ENCODE data around the gene RREB1. TPM values are rescaled to one million over a fixed set of nuclear protein-coding genes. Genes with fewer than 3 reads are reported as not detected.

RREB1 gene
- total and polyA plus RNA-seq, 2 experiments from 2014 or later, result 8.5 to 25.5 TPM

GRCh38 chr6:7214468-7214867 is 106.7 kb downstream of the RREB1 start:
- H3K27me3 Mint-ChIP-seq (ENCODE audit: insufficient read depth, low read depth, poor library complexity), result peaks cover 5% of the 10 kb centered on the region
- H3K4me1 Mint-ChIP-seq, result peaks cover 13% of the 10 kb centered on the region
- Histone ChIP-seq H3K36me3 (ENCODE audit: insufficient read depth) (no peaks in the 10 kb centered on the region; the same call in 1 of the 2 replicates), H3K4me3 (no peak overlapping the region), H3K4me1 (ENCODE audit: insufficient read depth) (no peaks in the 10 kb centered on the region; the same call in 1 of the 2 replicates), H3K27ac (ENCODE audit: low read depth) (no peak overlapping the region), H3K27me3 (ENCODE audit: insufficient read depth) (no peaks in the 10 kb centered on the region), H3F3A (replicated peaks; ENCODE audit: low read depth) (no peaks in the 10 kb centered on the region), H3K79me2 (replicated peaks; ENCODE audit: insufficient read depth) (no peaks in the 10 kb centered on the region), H3K4me2 (no peak overlapping the region), H2AFZ (no peak overlapping the region), H3K9me2 (ENCODE audit: insufficient read depth) (no peaks in the 10 kb centered on the region), H4K20me1 (replicated peaks; ENCODE audit: insufficient read depth) (no peaks in the 10 kb centered on the region; the same call in 1 of the 2 replicates)
- ATAC-seq, result no peak
- DNase-seq (ENCODE audit: low spot score), result no peak
- H3K36me3 Mint-ChIP-seq (ENCODE audit: low read depth), result peaks cover 40% of the 10 kb centered on the region
- H3K4me3 Mint-ChIP-seq, result no peak overlapping the region
- no peaks in the 10 kb centered on the region for H3K9me3 Mint-ChIP-seq
- TF ChIP-seq, protein P1, sequence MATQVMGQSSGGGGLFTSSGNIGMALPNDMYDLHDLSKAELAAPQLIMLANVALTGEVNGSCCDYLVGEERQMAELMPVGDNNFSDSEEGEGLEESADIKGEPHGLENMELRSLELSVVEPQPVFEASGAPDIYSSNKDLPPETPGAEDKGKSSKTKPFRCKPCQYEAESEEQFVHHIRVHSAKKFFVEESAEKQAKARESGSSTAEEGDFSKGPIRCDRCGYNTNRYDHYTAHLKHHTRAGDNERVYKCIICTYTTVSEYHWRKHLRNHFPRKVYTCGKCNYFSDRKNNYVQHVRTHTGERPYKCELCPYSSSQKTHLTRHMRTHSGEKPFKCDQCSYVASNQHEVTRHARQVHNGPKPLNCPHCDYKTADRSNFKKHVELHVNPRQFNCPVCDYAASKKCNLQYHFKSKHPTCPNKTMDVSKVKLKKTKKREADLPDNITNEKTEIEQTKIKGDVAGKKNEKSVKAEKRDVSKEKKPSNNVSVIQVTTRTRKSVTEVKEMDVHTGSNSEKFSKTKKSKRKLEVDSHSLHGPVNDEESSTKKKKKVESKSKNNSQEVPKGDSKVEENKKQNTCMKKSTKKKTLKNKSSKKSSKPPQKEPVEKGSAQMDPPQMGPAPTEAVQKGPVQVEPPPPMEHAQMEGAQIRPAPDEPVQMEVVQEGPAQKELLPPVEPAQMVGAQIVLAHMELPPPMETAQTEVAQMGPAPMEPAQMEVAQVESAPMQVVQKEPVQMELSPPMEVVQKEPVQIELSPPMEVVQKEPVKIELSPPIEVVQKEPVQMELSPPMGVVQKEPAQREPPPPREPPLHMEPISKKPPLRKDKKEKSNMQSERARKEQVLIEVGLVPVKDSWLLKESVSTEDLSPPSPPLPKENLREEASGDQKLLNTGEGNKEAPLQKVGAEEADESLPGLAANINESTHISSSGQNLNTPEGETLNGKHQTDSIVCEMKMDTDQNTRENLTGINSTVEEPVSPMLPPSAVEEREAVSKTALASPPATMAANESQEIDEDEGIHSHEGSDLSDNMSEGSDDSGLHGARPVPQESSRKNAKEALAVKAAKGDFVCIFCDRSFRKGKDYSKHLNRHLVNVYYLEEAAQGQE (IDR thresholded peaks at IDR 0.05; ENCODE audit: unreplicated experiment), result no peak
- TF ChIP-seq NANOG (IDR thresholded peaks at IDR 0.05; ENCODE audit: borderline replicate concordance) (no peak), STAT1 (IDR thresholded peaks at IDR 0.05; ENCODE audit: unreplicated experiment) (no peak), ZNF462 (CRISPR knock-in tag; IDR thresholded peaks at IDR 0.05) (no peak), ZNF331 (CRISPR knock-in tag; IDR thresholded peaks at IDR 0.05; ENCODE audit: low read depth) (no peak), EZH2 (IDR thresholded peaks at IDR 0.05; ENCODE audit: low read depth, unreplicated experiment) (no peak), CREB1 (CRISPR knock-in tag; IDR thresholded peaks at IDR 0.05; ENCODE audit: low read depth) (no peak), ZNF114 (CRISPR knock-in tag; IDR thresholded peaks at IDR 0.05) (no peak), EZH2phosphoT487 (IDR thresholded peaks at IDR 0.05; ENCODE audit: unreplicated experiment) (no peak), POLR2AphosphoS5 (IDR thresholded peaks at IDR 0.05; ENCODE audit: low read depth) (no peak), JUNB (IDR thresholded peaks at IDR 0.05; ENCODE audit: unreplicated experiment) (no peak)
- TF ChIP-seq, protein P2, sequence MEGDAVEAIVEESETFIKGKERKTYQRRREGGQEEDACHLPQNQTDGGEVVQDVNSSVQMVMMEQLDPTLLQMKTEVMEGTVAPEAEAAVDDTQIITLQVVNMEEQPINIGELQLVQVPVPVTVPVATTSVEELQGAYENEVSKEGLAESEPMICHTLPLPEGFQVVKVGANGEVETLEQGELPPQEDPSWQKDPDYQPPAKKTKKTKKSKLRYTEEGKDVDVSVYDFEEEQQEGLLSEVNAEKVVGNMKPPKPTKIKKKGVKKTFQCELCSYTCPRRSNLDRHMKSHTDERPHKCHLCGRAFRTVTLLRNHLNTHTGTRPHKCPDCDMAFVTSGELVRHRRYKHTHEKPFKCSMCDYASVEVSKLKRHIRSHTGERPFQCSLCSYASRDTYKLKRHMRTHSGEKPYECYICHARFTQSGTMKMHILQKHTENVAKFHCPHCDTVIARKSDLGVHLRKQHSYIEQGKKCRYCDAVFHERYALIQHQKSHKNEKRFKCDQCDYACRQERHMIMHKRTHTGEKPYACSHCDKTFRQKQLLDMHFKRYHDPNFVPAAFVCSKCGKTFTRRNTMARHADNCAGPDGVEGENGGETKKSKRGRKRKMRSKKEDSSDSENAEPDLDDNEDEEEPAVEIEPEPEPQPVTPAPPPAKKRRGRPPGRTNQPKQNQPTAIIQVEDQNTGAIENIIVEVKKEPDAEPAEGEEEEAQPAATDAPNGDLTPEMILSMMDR (conservative IDR thresholded peaks at IDR 0.05; ENCODE audit: low read depth in 2 of 2), result no peak
- TF ChIP-seq, protein P3, sequence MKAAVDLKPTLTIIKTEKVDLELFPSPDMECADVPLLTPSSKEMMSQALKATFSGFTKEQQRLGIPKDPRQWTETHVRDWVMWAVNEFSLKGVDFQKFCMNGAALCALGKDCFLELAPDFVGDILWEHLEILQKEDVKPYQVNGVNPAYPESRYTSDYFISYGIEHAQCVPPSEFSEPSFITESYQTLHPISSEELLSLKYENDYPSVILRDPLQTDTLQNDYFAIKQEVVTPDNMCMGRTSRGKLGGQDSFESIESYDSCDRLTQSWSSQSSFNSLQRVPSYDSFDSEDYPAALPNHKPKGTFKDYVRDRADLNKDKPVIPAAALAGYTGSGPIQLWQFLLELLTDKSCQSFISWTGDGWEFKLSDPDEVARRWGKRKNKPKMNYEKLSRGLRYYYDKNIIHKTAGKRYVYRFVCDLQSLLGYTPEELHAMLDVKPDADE (IDR thresholded peaks at IDR 0.05), result no peak
- no peak overlapping the region for H3K27ac Mint-ChIP-seq

Data from GM23338 (cell line).